GM21360 (cell line): ENCODE data around the gene STH.
"Not testable (repeated sequence)": the region's sequence is repeated elsewhere in the genome, so short reads cannot be mapped to it uniquely, and the experiment has no call there.

Source experiments
- ATAC-seq: cut with Tn5 transposase; IDR thresholded peaks from one replicate; pipeline ENCODE4 v1.9.1; 2021; ENCODE audit warnings: mild to moderate bottlenecking, moderate library complexity; ENCODE audit not compliant: unreplicated experiment

The STH gene, protein sequence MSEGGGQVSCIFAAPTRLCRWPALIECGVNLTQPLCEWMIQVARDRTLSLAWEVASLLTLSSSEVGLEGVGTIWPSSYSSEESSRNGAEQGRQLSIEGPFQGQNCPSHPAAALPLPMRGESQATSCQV

GRCh38 chr17:45998987-45999899 lies at the start of gene STH:
STH (plus strand) TSS chr17:45999250; CDS start chr17:45999280, 30 bp downstream.
- no peak for ATAC-seq

DNA sequence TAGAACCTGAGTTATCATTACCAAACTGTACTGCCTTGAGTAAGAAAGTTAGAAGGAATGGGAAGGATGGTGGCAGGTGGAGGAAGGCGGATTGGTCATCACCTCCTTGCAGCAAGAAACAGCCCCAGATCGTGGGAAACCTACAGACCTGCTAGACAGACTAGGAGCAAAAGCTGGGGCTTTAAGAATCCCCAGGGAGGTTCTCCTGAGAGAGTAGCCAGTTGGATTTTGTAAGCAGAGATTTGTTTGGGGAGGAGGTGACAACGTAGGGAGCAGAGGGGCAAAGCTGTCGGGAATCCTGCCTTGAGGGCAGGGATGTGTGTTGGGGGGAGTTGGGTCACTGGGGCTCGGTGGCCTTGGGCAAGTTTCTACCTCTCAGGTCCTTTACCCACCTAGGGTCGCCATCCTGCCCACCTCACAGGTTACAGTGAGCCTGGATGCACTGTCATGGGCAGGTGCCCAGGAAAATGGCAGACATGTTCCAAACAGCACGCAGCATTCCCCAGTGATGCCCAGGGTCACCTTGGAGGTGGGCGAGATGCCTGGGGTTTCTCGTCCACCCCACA lies 49.2 kb upstream of the STH start:
- no peak for ATAC-seq

DNA sequence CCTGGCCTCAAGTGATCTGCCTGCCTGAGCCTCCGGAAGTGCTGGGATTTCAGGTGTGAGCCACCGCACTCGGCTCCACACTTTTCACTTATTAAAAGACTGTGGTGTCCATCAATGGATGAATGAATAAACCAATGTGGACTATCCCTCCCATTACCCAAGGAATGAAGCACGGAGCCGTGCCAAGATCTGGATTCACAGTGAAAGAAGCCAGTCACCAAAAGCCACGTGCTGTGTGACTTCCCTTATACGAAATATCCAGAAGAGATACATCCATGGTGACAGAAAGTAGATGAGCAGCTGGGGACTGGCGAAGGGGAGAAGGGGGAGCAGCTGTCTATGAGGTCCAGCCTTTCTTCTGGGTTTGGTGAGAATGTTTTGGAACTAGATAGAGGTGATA lies 48.2 kb upstream of the STH start:
- ATAC-seq = no peak

- no peak for ATAC-seq
Measured at GRCh38 chr17:45951403-45951802, 47.6 kb upstream of the STH start.

- no peak for ATAC-seq
Measured at GRCh38 chr17:45951941-45952340, 47.1 kb upstream of the STH start.

DNA sequence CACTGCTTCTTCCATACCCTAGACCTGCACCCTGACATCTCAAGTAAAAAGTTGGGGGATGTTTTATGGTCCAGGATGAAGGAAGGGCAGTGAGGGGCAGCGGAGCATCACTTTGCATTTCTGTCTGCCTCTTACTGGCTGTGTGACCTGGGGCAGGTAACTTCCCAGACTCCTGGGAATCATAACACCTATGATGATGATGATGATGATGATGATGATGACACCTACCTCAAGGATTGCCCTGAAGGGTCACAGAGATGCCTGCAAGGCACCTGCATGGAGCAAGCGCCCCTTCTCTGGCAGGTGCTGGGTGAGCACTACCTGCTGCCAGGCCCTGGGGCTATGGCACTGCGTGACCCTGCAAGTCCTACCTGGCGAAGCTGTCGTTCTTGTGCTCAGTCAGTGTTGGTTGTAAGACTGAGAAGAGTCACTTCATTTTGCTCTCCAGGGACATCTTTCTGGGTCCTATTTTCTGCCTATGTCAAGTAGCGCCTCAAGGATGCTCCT lies 46.2 kb upstream of the STH start:
- ATAC-seq = no peak

DNA sequence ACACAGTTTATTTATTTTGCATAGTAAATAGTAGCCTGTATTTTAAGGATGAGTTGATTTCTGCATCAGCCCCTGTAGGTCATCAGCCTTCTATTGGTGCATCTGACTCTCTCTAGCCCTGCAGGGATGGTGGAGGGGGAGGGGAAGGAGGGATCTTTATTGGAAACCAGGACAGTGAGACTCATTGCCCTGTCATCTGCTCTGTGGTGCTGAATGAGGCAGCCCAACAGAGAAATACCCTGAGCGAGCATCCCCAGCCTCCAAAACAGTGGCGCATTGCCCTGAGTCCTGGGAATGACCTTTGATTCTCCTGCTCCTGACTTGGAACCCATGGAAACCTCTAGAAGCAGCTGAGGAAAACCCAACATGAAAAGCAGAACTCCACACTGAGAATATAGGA lies 45.5 kb upstream of the STH start:
- ATAC-seq = no peak

GRCh38 chr17:45954914-45955313 lies 44.1 kb upstream of the STH start:
- no peak for ATAC-seq

DNA sequence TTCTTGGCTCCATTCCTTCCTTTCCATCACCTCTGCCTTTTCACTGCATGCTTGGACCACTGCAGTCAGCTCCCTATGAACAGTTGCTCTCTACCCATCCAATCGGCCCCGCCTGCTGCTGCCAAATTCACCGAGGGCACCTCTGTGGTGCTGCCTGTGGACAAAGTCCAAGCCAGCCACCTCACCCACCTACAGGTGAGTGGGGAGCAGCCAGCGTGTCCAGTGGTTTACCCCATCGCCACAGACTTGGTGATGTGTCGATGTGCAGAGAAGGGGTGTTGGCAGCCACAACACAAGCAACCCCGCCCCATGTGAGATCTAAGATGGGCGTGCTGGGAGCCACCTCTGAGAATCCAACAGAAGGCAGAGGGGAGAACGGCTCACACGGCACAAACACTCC lies 43.7 kb upstream of the STH start:
- ATAC-seq = no peak

- no peak for ATAC-seq
Measured at GRCh38 chr17:45956090-45956489, 43.0 kb upstream of the STH start.

DNA sequence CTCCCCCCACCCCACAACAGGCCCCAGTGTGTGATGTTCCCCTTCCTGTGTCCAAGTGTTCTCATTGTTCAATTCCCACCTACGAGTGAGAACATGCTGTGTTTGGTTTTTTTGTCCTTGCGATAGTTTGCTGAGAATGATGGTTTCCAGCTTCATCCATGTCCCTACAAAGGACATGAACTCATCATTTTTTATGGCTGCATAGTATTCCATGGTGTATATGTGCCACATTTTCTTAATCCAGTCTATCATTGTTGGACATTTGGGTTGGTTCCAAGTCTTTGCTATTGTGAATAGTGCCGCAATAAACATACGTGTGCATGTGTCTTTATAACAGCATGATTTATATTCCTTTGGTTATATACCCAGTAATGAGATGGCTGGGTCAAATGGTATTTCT lies 42.3 kb upstream of the STH start:
- not testable (repeated sequence) for ATAC-seq

GRCh38 chr17:45958307-45958706 lies 40.7 kb upstream of the STH start:
- ATAC-seq = no peak

- ATAC-seq = no peak
Measured at GRCh38 chr17:45958994-45959665, 39.9 kb upstream of the STH start.

GRCh38 chr17:45960311-45960710 lies 38.7 kb upstream of the STH start:
- ATAC-seq = no peak

GRCh38 chr17:45961206-45961605 lies 37.8 kb upstream of the STH start:
- ATAC-seq = no peak

DNA sequence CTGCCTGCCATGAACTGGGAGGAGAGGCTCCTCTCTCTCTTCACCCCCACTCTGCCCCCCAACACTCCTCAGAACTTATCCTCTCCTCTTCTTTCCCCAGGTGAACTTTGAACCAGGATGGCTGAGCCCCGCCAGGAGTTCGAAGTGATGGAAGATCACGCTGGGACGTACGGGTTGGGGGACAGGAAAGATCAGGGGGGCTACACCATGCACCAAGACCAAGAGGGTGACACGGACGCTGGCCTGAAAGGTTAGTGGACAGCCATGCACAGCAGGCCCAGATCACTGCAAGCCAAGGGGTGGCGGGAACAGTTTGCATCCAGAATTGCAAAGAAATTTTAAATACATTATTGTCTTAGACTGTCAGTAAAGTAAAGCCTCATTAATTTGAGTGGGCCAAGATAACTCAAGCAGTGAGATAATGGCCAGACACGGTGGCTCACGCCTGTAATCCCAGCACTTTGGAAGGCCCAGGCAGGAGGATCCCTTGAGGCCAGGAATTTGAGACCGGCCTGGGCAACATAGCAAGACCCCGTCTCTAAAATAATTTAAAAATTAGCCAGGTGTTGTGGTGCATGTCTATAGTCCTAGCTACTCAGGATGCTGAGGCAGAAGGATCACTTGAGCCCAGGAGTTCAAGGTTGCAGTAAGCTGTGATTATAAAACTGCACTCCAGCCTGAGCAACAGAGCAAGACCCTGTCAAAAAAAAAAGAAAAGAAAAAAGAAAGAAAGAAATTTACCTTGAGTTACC lies 36.7 kb upstream of the STH start:
- ATAC-seq = no peak

- ATAC-seq = no peak
Measured at GRCh38 chr17:45963283-45963682, 35.8 kb upstream of the STH start.

GRCh38 chr17:45963889-45964288 lies 35.2 kb upstream of the STH start:
- ATAC-seq = no peak

GRCh38 chr17:45964634-45965033 lies 34.4 kb upstream of the STH start:
- no peak for ATAC-seq

- no peak for ATAC-seq
Measured at GRCh38 chr17:45965812-45966211, 33.2 kb upstream of the STH start.
